ENCODE measurements around the gene RNPEP. TPM values are rescaled to one million over a fixed set of nuclear protein-coding genes. Genes with fewer than 3 reads are reported as not detected.
"Not testable (repeated sequence)": the region's sequence is repeated elsewhere in the genome, so short reads cannot be mapped to it uniquely, and the experiment has no call there.

RNPEP gene
- total RNA-seq, 2 experiments from 2014 or later, result 44.9 to 49.2 TPM

DNA sequence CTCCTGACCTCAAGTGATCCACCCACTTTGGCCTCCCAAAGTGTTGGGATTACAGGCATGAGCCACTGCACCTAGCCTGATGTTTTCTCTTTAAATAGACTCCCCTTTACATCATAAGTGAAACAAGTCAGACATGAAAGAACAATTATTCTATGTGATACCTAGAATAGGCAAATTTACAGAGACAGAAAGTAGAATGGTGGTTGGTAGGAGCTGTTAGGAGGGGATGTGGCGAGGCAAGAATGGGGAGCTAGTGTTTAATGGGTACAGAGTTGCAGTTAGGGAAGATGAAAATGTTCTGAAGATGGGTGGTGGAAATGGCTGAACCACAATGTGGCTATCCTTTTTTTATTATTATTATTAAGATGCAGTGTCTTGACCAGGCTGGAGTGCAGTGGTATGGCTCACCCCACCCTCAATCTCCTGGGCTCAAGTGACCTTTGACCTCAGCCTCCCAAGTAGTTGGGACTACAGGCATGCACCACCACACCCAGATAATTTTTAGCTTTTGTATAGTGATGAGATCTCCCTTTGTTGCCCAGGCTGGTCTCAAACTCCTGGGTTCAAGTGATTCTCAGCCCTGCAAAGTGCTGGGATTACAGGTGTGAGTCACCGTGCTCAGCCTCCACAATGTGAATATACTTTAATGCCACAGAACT, 56.4 kb downstream of the RNPEP start:
- H3K36me3 Mint-ChIP-seq (ENCODE audit: low read depth), result no peaks in the 10 kb centered on the region
- H3K27ac Mint-ChIP-seq, result no peak overlapping the region
- ChIA-PET POLR2A (no interaction called here), CTCF (interaction anchor here (0.7 to 0.9 kb wide), 3 partner anchors 21 to 480 kb away, joined by 3 to 4 read pairs (median 4); no protein-coding TSS in a partner anchor)
- no peaks in the 10 kb centered on the region for H3K9me3 Mint-ChIP-seq (ENCODE audit: low read depth)
- intact Hi-C loops (cut with DNase I, micrococcal nuclease), result no loop called here
- peaks cover 2% of the 10 kb centered on the region for H3K27me3 Mint-ChIP-seq
- DNase-seq (no peak), ATAC-seq (no peak)
- peaks cover 2% of the 10 kb centered on the region for H3K4me1 Mint-ChIP-seq
- H3K4me3 Mint-ChIP-seq, result no peak overlapping the region

DNA sequence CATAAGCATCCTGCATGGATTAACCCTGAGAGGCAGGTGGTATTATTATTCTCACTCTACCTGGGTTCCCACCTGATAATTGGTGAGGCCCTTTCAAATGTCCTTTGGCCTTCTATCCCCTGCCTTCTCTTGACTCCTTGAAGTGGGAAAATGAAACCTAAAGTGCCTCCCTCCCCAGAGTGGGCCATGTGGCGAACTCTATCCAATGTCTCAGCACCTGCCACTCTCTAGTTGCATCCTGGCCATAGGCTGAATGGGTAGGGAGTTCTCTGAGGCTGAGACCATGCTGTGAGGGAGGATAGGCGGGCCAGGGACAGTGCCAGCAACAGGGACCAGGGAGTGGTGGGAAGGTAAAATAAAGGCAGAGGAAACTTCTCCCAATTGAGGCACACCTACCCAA, 63.3 kb downstream of the RNPEP start:
- no peaks in the 10 kb centered on the region for H3K36me3 Mint-ChIP-seq (ENCODE audit: low read depth)
- peaks cover 2% of the 10 kb centered on the region for H3K4me1 Mint-ChIP-seq
- H3K4me3 Mint-ChIP-seq, result no peak overlapping the region
- H3K27me3 Mint-ChIP-seq, result peaks cover 7% of the 10 kb centered on the region
- no peaks in the 10 kb centered on the region for H3K9me3 Mint-ChIP-seq (ENCODE audit: low read depth)
- no peak overlapping the region for H3K27ac Mint-ChIP-seq
- intact Hi-C loops (cut with DNase I, micrococcal nuclease), result no loop called here
- ChIA-PET CTCF (no interaction called here), POLR2A (no interaction called here)
- DNase-seq (no peak), ATAC-seq (no peak)

- ChIA-PET CTCF (interaction anchor here (0.9 kb wide), 1 partner anchor 36 kb away, joined by 7 read pairs; the partner anchor contains the start of gene ELF3), POLR2A (no interaction called here)
- intact Hi-C loops (cut with DNase I, micrococcal nuclease), result no loop called here
- no peak for DNase-seq
- Mint-ChIP-seq H3K36me3 (ENCODE audit: low read depth) (no peaks in the 10 kb centered on the region), H3K4me3 (no peak overlapping the region), H3K27ac (no peak overlapping the region), H3K27me3 (peaks cover 7% of the 10 kb centered on the region), H3K9me3 (ENCODE audit: low read depth) (no peaks in the 10 kb centered on the region), H3K4me1 (peaks cover 2% of the 10 kb centered on the region)
- no peak for ATAC-seq
These were observed 63.8 kb downstream of the RNPEP start for GRCh38 chr1:202046227-202046626.

- ATAC-seq (no peak), DNase-seq (no peak)
- intact Hi-C loops (cut with DNase I, micrococcal nuclease), result no loop called here
- ChIA-PET POLR2A (no interaction called here), CTCF (interaction anchor here (0.6 to 0.9 kb wide), 2 partner anchors 37 to 242 kb away, joined by 3 to 7 read pairs; partner anchors contain the start of gene ELF3)
- Mint-ChIP-seq H3K4me3 (no peak overlapping the region), H3K9me3 (ENCODE audit: low read depth) (no peaks in the 10 kb centered on the region), H3K27me3 (peaks cover 7% of the 10 kb centered on the region), H3K36me3 (ENCODE audit: low read depth) (no peaks in the 10 kb centered on the region), H3K4me1 (peaks cover 2% of the 10 kb centered on the region), H3K27ac (no peak overlapping the region)
These were observed 64.6 kb downstream of the RNPEP start for GRCh38 chr1:202046748-202047708.

DNA sequence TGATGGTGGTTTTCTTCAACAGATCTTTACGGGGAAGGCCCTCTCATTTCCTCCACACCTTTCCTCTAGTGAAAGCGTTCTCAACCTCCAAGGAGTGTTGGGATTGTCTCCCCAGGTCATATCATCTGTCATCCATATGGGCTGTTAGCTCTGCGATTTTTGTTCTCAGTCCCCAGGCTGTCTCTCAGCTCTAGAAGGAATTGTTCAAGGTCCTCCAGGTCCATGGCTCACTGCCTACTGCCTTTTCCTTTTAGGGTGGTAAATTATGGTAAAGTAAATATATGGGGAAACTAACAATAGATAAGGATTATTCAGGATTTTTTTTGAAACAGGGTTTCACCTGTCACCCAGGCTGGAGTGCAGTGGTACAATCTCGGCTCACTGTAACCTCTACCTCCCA, 65.5 kb downstream of the RNPEP start:
- ATAC-seq, result no peak
- intact Hi-C loops (cut with DNase I, micrococcal nuclease), result no loop called here

GRCh38 chr1:202049129-202049528, 66.7 kb downstream of the RNPEP start:
- Mint-ChIP-seq H3K4me1 (no peaks in the 10 kb centered on the region), H3K9me3 (ENCODE audit: low read depth) (no peaks in the 10 kb centered on the region), H3K4me3 (no peak overlapping the region), H3K27ac (no peak overlapping the region), H3K36me3 (ENCODE audit: low read depth) (no peaks in the 10 kb centered on the region), H3K27me3 (peaks cover 5% of the 10 kb centered on the region)
- POLR2A ChIA-PET, result no interaction called here
- intact Hi-C loops (cut with DNase I, micrococcal nuclease), result no loop called here
- DNase-seq (no peak), ATAC-seq (no peak)
- CTCF ChIA-PET, result interaction anchor here (0.6 to 1.0 kb wide), 2 partner anchors 33 to 319 kb away, joined by 3 to 4 read pairs; no protein-coding TSS in a partner anchor

More for the DNA sequence above, 65.5 kb downstream of the RNPEP start:
- Mint-ChIP-seq H3K27me3 (peaks cover 5% of the 10 kb centered on the region), H3K36me3 (ENCODE audit: low read depth) (no peaks in the 10 kb centered on the region), H3K4me3 (no peak overlapping the region), H3K4me1 (peaks cover 2% of the 10 kb centered on the region), H3K27ac (no peak overlapping the region), H3K9me3 (ENCODE audit: low read depth) (no peaks in the 10 kb centered on the region)
- POLR2A ChIA-PET, result no interaction called here
- CTCF ChIA-PET, result interaction anchor here (0.6 kb wide), 1 partner anchor 241 kb away, joined by 3 read pairs; no protein-coding TSS in a partner anchor
- DNase-seq, result no peak

- DNase-seq (no peak), ATAC-seq (no peak)
- CTCF ChIA-PET, result no interaction called here
- Mint-ChIP-seq H3K27ac (no peak overlapping the region), H3K36me3 (ENCODE audit: low read depth) (no peaks in the 10 kb centered on the region), H3K9me3 (ENCODE audit: low read depth) (no peaks in the 10 kb centered on the region), H3K4me3 (no peak overlapping the region), H3K27me3 (no peaks in the 10 kb centered on the region), H3K4me1 (no peaks in the 10 kb centered on the region)
- intact Hi-C loops (cut with DNase I, micrococcal nuclease), result no loop called here
- POLR2A ChIA-PET, result interaction anchor here (0.6 kb wide), 1 partner anchor 288 kb away, joined by 3 read pairs; no protein-coding TSS in a partner anchor
These were observed 71.6 kb downstream of the RNPEP start for GRCh38 chr1:202054094-202054493.

- H3K4me1 Mint-ChIP-seq; H3K27me3 Mint-ChIP-seq; H3K36me3 Mint-ChIP-seq (ENCODE audit: low read depth); H3K4me3 Mint-ChIP-seq; H3K27ac Mint-ChIP-seq; ATAC-seq; CTCF ChIA-PET; DNase-seq; H3K9me3 Mint-ChIP-seq (ENCODE audit: low read depth); intact Hi-C loops (cut with DNase I, micrococcal nuclease): not testable (repeated sequence)
- POLR2A ChIA-PET, result interaction anchor here (0.6 kb wide), 1 partner anchor 288 kb away, joined by 3 read pairs; no protein-coding TSS in a partner anchor
These were observed 72.2 kb downstream of the RNPEP start for GRCh38 chr1:202054673-202055072.

Small RNA genes within 50 kb of the gene (microRNA-seq; reads per million reads assigned to microRNA genes)
- gene MIR6740 (ENCODE audit: borderline replicate concordance), result not detected

Other genes starting within 250 kb of the RNPEP start
- gene IPO9, start 153.5 kb upstream of the RNPEP start, total RNA-seq, result 10 to 100 TPM; 65.1 to 66.0 TPM
- under 1 TPM; 0.14 to 0.26 TPM for gene SHISA4, start 93.8 kb upstream of the RNPEP start, total RNA-seq
- not detected for gene LMOD1, start 36.1 kb upstream of the RNPEP start, total RNA-seq
- 10 to 100 TPM; 51.9 to 70.6 TPM for gene TIMM17A, start 27.1 kb upstream of the RNPEP start, total RNA-seq
- under 1 TPM; 0.30 to 0.49 TPM for gene ELF3, start 27.9 kb downstream of the RNPEP start, total RNA-seq
- gene GPR37L1, start 140.3 kb downstream of the RNPEP start, total RNA-seq, result not detected
- 10 to 100 TPM; 32.3 to 51.7 TPM for gene ARL8A, start 162.1 kb downstream of the RNPEP start, total RNA-seq
- gene PTPN7, start 178.0 kb downstream of the RNPEP start, total RNA-seq, result 100 to 1,000 TPM; 188 to 221 TPM
- under 1 TPM; 0.09 to 0.14 TPM for gene LGR6, start 211.2 kb downstream of the RNPEP start, total RNA-seq